GM08714 (cell line): ENCODE data around the gene ENTPD1.
"Not testable (repeated sequence)": the region's sequence is repeated elsewhere in the genome, so short reads cannot be mapped to it uniquely, and the experiment has no call there.

Experiments
- H3K4me3 ChIP-seq: fragments of 200-500 bp; sonication (Bioruptor generic); 2 replicates; pipeline ENCODE4 v1.5.1; 2014; ENCODE audit warnings: mild to moderate bottlenecking, low read length, inconsistent platforms
- ZNF274 ChIP-seq: IDR thresholded peaks from 2 replicates; pipeline ENCODE4 v1.6.1; 2012; ENCODE audit warnings: mild to moderate bottlenecking, low read depth, low read length

The ENTPD1 gene

GRCh38 chr10:95867866-95868265, 111.9 kb downstream of the ENTPD1 start:
- TF ChIP-seq ZNF274: no peak
- H3K4me3 ChIP-seq: no peak overlapping the region

- no peak overlapping the region for H3K4me3 ChIP-seq
- TF ChIP-seq ZNF274: no peak
Observed at GRCh38 chr10:95872158-95872711, 116.3 kb downstream of the ENTPD1 start.

- no peak overlapping the region for H3K4me3 ChIP-seq
- no peak for TF ChIP-seq ZNF274
Observed at GRCh38 chr10:95873139-95873538, 117.2 kb downstream of the ENTPD1 start.

GRCh38 chr10:95873651-95874050, 117.7 kb downstream of the ENTPD1 start:
- H3K4me3 ChIP-seq: no peak overlapping the region
- no peak for TF ChIP-seq ZNF274

- H3K4me3 ChIP-seq: not testable (repeated sequence)
Observed at GRCh38 chr10:95874783-95875182, 118.8 kb downstream of the ENTPD1 start.

GRCh38 chr10:95876756-95877155, 120.8 kb downstream of the ENTPD1 start:
- H3K4me3 ChIP-seq: no peak overlapping the region
- no peak for TF ChIP-seq ZNF274

- TF ChIP-seq ZNF274: no peak
Observed at GRCh38 chr10:95877881-95878280, 121.9 kb downstream of the ENTPD1 start.

GRCh38 chr10:95880704-95881103, 124.7 kb downstream of the ENTPD1 start:
- no peak overlapping the region for H3K4me3 ChIP-seq
- TF ChIP-seq ZNF274: no peak

More at GRCh38 chr10:95877881-95878280, 121.9 kb downstream of the ENTPD1 start:
- H3K4me3 ChIP-seq: no peak overlapping the region

- H3K4me3 ChIP-seq: no peak overlapping the region
- no peak for TF ChIP-seq ZNF274
Observed at GRCh38 chr10:95881316-95881715, 125.4 kb downstream of the ENTPD1 start.

GRCh38 chr10:95889830-95890229, 133.9 kb downstream of the ENTPD1 start:
- H3K4me3 ChIP-seq: no peak overlapping the region
- TF ChIP-seq ZNF274: no peak

- no peak for TF ChIP-seq ZNF274
- H3K4me3 ChIP-seq: no peak overlapping the region
Observed at GRCh38 chr10:95896071-95896850, 140.3 kb downstream of the ENTPD1 start.

- not testable (repeated sequence) for H3K4me3 ChIP-seq
Observed at GRCh38 chr10:95905897-95906580, 150.1 kb downstream of the ENTPD1 start.

GRCh38 chr10:95906677-95907455, 150.9 kb downstream of the ENTPD1 start:
- peak overlapping the region; percentile 83 for H3K4me3 ChIP-seq
- TF ChIP-seq ZNF274: no peak

- peak within 1 kb of the TSS; percentile 83 for H3K4me3 ChIP-seq
- no peak for TF ChIP-seq ZNF274
Observed at GRCh38 chr10:95907456-95908253, 151.7 kb downstream of the ENTPD1 start, which contains the start of gene CC2D2B. TSS of gene CC2D2B (plus strand) at chr10:95907975. CDS start at chr10:95911324, 3,349 bp downstream.
